ENCODE data around the gene EFCAB14. TPM values are rescaled to one million over a fixed set of nuclear protein-coding genes. Genes with fewer than 3 reads are reported as not detected.

Gene EFCAB14
- total and polyA plus RNA-seq, 2 of the 8 experiments (the other 6 are each of a cell fraction or from before 2014, with no cell fraction given), result 19.4 to 40.4 TPM

- Histone ChIP-seq H3K27me3 (replicated peaks in 1 of 4; ENCODE audit: control insufficient read depth in 3 of 4, extremely low read depth in 1 of 4, insufficient read depth in 3 of 4, low read length in 3 of 4) (no peaks in the 10 kb centered on the region), H3K79me1 (ENCODE audit: low read depth, low read length) (peaks cover 5% of the 10 kb centered on the region; the same call in 1 of the 2 replicates), H3K79me2 (ENCODE audit: control insufficient read depth in 1 of 2, insufficient read depth in 2 of 2, low read length in 2 of 2) (peaks cover 0 to 10% of the 10 kb centered on the region in 2 experiments; a peak in 2 of 4 replicates), H3K18ac (ENCODE audit: extremely low read depth, low read length) (no peak within 1 kb of the TSS), H4K8ac (ENCODE audit: extremely low read depth, insufficient read depth, low read length) (no peak within 1 kb of the TSS; the same call in 1 of the 2 replicates), H2BK20ac (ENCODE audit: low read length) (no peak within 1 kb of the TSS), H3K4me1 (replicated peaks in 1 of 4; ENCODE audit: control insufficient read depth in 3 of 4, insufficient read depth in 4 of 4, low read length in 3 of 4) (peaks cover 5 to 18% (median 10%) of the 10 kb centered on the region in 4 experiments; a peak in 6 of 7 replicates), H4K20me1 (replicated peaks in 1 of 2; ENCODE audit: control insufficient read depth in 1 of 2, insufficient read depth in 2 of 2, low read length in 2 of 2) (no peaks in the 10 kb centered on the region), H2BK5ac (ENCODE audit: low read depth, low read length) (no peak within 1 kb of the TSS), H3K4ac (replicated peaks; ENCODE audit: insufficient read length, low read depth, low read length) (no peak within 1 kb of the TSS), H2AFZ (ENCODE audit: low read length) (no peak within 1 kb of the TSS), H3K56ac (replicated peaks; ENCODE audit: insufficient read length, low read depth, low read length) (no peak within 1 kb of the TSS), H3K9me3 (ENCODE audit: insufficient read depth in 2 of 2, low read depth in 1 of 2, low read length in 1 of 2) (no peaks in the 10 kb centered on the region), H3K4me3 (ENCODE audit: extremely low read depth in 1 of 4, insufficient read depth in 2 of 4, low read depth in 3 of 4, low read length in 4 of 4) (no peak within 1 kb of the TSS), H2BK15ac (ENCODE audit: low read length) (no peak within 1 kb of the TSS), H3K14ac (ENCODE audit: insufficient read length) (no peak within 1 kb of the TSS), H3K23me2 (ENCODE audit: low read depth, low read length) (peaks cover 4% of the 10 kb centered on the region; the same call in 1 of the 2 replicates), H3K9ac (replicated peaks in 1 of 4; ENCODE audit: extremely low read depth in 1 of 4, low read depth in 3 of 4, low read length in 3 of 4) (no peak within 1 kb of the TSS; a peak in 1 of 7 replicates), H3K23ac (ENCODE audit: insufficient read length) (no peak within 1 kb of the TSS), H4K5ac (ENCODE audit: insufficient read length, low read depth, low read length) (no peak within 1 kb of the TSS), H3K4me2 (ENCODE audit: insufficient read depth in 1 of 2, low read depth in 2 of 2, low read length in 2 of 2) (no peak within 1 kb of the TSS), H3K36me3 (ENCODE audit: control insufficient read depth in 2 of 4, insufficient read depth in 4 of 4, low read length in 3 of 4) (peaks cover 0 to 10% (median 0%) of the 10 kb centered on the region in 4 experiments; a peak in 1 of 8 replicates), H2BK120ac (replicated peaks; ENCODE audit: low read depth, low read length) (no peak within 1 kb of the TSS), H2BK12ac (ENCODE audit: low read depth, low read length) (no peak within 1 kb of the TSS), H4K91ac (replicated peaks; ENCODE audit: insufficient read length, low read length) (no peak within 1 kb of the TSS), H3K27ac (ENCODE audit: low read depth, low read length) (no peak within 1 kb of the TSS), H2AK5ac (ENCODE audit: low read depth, low read length) (no peak within 1 kb of the TSS)
- 84% methylated on average over 3 of the region's 3 CpGs; no CpG with 5 or more reads in 1 of the 2 experiments for WGBS, 2 experiments (ENCODE audit: extremely low coverage in 1 of 2, insufficient coverage in 1 of 2, insufficient read length in 1 of 2, insufficient replicate concordance in 2 of 2, low coverage in 1 of 2, low lambda C conversion rate in 2 of 2, missing lambda C conversion rate in 1 of 2)
- ChIA-PET CTCF (ENCODE audit: partially characterized antibody) (interaction anchor here (0.7 to 1.2 kb wide), 2 partner anchors 54 to 76 kb away, joined by 3 read pairs; no protein-coding TSS in a partner anchor), POLR2A (ENCODE audit: partially characterized antibody) (interaction anchor here (1.2 to 1.4 kb wide), 2 partner anchors 53 to 55 kb away, joined by 3 to 4 read pairs; partner anchors contain the start of gene MOB3C)
- no peak for DNase-seq (ENCODE audit: low read depth in 1 of 2, low spot score in 2 of 2)
- FAIRE-seq, result no peak
- TF ChIP-seq CBX5 (IDR thresholded peaks at IDR 0.05; ENCODE audit: low read depth, low read length) (no peak), RXRA (IDR thresholded peaks at IDR 0.05; ENCODE audit: insufficient read depth, low read depth, low read length) (no peak), BACH1 (IDR thresholded peaks at IDR 0.05; ENCODE audit: low read length) (no peak), ATF2 (IDR thresholded peaks at IDR 0.05; ENCODE audit: low read length) (no peak), TAF1 (IDR thresholded peaks at IDR 0.05; ENCODE audit: low read depth, low read length) (no peak), POLR2AphosphoS5 (IDR thresholded peaks at IDR 0.05; ENCODE audit: low read depth, low read length) (no peak), JUN (IDR thresholded peaks at IDR 0.05; ENCODE audit: low read depth, low read length) (no peak), EGR1 (IDR thresholded peaks at IDR 0.05; ENCODE audit: borderline replicate concordance, low read depth, low read length) (no peak)
Measured at GRCh38 chr1:46671554-46671953, 47.4 kb downstream of the EFCAB14 start, which contains the start of gene TEX38. Gene TEX38 (plus strand): TSS chr1:46671854. CDS start chr1:46671935, 81 bp downstream.
